GM12892 (cell line): ENCODE measurements around the gene MCEE.
"Not testable (repeated sequence)": the region's sequence is repeated elsewhere in the genome, so short reads cannot be mapped to it uniquely, and the experiment has no call there.

Experiments
- DNase-seq: peaks from one replicate; pipeline ENCODE4 v3.0.0; 2011; ENCODE audit not compliant: insufficient read length
- FAIRE-seq: peaks from 2 replicates; lab custom pipeline; 2011; peaks lifted over from hg19 to GRCh38; lab: Jason Lieb, UNC
- POLR2A ChIP-seq: IDR thresholded peaks from 2 replicates; pipeline ENCODE4 v1.6.1; 2011; ENCODE audit warnings: low read depth, low read length, control low read depth
- POLR2AphosphoS5 ChIP-seq: IDR thresholded peaks from 2 replicates; pipeline ENCODE4 v1.6.1; 2011; ENCODE audit warnings: low read depth, low read length, control low read depth
- TAF1 ChIP-seq: IDR thresholded peaks from 2 replicates; pipeline ENCODE4 v1.6.1; 2011; ENCODE audit warnings: low read depth, mild to moderate bottlenecking, control low read depth, low read length, borderline replicate concordance

The MCEE gene

DNA sequence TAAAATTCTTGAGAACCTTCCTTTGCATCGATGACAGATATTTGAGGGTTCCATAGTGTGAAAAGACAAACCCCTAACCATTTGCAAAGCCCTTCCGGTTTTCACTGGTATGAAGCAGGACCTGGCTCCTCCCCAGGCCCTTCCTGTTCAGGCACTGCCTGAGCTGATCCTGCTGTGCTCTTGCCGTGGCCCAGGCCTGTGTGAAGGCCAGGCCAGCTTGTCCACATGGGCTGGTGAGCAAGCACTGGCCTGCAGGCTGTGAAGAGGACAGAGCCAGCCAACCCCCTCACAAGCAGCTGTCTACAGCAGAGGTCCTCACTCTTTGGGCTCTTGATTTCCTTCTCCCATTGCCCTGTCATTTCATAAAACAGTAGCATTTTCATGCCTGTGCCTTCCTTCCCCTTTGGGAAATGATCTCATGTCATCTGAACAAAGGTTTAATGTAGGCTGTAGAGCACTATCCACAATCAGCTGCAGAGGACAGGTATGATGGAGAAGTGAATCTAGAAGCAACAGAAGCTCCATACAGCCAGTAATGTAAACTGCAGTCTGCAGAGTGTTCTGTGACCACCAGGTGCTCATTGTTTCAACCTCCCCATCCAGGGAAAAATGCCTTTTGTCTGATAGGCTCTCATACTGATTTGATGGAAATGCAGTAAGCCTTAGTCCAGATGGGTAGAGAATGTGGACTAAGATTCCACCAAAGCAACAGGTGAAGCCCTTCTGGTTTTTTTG, 20.2 kb upstream of the MCEE start:
- FAIRE-seq, result no peak
- TF ChIP-seq POLR2A (no peak), POLR2AphosphoS5 (no peak; the same call in 1 of the 2 replicates), TAF1 (no peak)
- no peak for DNase-seq

DNA sequence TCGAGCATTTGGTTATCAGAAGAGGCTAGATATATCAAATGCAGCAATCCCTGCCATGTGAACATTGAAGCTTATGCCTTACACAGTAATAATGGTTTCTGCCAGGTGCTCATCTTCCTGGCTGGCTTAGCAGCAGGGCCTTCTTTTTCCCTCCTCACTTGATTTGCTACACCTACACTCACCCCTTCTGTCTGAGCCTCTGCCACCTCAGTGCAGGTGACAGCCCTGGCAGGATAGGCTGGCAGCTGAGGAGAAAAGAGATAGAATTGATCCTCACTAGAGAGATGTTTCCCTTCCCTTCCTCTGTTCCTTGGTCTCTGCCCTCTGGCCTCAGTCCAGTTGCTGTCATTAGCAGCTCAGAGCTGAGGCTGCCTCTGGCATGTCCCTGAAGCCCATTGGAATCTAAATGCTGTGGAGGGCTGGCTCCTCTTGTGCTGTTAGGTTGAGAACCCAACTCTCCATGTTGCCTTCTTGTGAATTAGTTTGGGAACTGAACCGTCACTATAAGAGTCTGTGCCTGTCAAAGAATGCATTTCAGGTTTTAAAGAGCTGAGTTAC, 18.6 kb upstream of the MCEE start:
- FAIRE-seq (no peak), DNase-seq (no peak)
- no peak for TF ChIP-seq POLR2A
- no peak for TF ChIP-seq POLR2AphosphoS5
- TF ChIP-seq TAF1, result no peak

GRCh38 chr2:71143782-71144181, 13.8 kb upstream of the MCEE start:
- TF ChIP-seq TAF1 (no peak), POLR2AphosphoS5 (no peak), POLR2A (no peak)
- FAIRE-seq (no peak), DNase-seq (no peak)

DNA sequence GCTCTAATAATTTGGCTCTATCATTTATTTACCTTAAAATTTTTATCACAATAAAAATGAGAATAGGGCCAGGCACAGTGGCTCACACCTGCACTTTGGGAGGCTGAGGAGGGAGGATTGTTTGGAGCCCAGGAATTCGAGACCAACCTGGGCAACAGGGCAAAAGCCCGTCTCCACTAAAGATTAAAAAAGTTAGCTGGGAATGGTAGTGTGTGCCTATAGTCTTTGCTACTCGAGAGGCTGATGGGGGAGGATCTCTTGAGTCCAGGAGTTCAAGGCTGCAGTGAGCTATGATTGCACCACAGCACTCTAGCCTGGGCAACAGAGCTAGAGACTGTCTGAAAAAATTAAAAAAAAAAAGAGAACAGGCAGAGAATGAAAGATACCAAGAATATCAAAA, 6.1 kb upstream of the MCEE start:
- DNase-seq (no peak), FAIRE-seq (no peak)
- no peak for TF ChIP-seq POLR2A
- no peak for TF ChIP-seq TAF1
- TF ChIP-seq POLR2AphosphoS5, result no peak

DNA sequence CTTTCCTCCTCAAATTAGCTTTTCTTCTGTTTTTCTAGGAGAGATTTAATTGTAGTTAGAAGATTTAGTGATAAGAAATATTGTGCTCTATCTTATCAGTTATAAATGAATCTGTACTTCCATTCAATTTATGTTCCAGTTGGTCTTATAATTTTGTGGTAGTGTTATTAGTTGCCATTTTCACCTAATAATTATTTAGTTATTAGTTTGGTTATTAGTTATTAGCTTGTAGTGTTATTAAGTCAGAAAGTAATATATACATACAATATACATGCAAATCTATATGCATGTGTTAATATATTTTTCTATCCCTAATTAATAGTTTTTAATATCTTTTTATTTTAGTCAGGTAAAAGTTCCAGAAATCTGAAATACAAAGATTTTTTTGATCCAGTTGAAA, 3.6 kb upstream of the MCEE start:
- TF ChIP-seq TAF1 (no peak), POLR2A (no peak), POLR2AphosphoS5 (no peak)
- DNase-seq (no peak), FAIRE-seq (no peak)

GRCh38 chr2:71131387-71132166, 1.5 kb upstream of the MCEE start:
- not testable (repeated sequence) for DNase-seq, FAIRE-seq

GRCh38 chr2:71130905-71131244, 846 bp upstream of the MCEE start:
- FAIRE-seq (no peak), DNase-seq (no peak)
- TF ChIP-seq POLR2A, result no peak
- no peak for TF ChIP-seq POLR2AphosphoS5
- TF ChIP-seq TAF1, result no peak

GRCh38 chr2:71129902-71130151, 202 bp downstream of the MCEE start:
- FAIRE-seq (no peak), DNase-seq (no peak)
- TF ChIP-seq POLR2AphosphoS5, result no peak
- TF ChIP-seq TAF1, result no peak
- TF ChIP-seq POLR2A, result no peak

DNA sequence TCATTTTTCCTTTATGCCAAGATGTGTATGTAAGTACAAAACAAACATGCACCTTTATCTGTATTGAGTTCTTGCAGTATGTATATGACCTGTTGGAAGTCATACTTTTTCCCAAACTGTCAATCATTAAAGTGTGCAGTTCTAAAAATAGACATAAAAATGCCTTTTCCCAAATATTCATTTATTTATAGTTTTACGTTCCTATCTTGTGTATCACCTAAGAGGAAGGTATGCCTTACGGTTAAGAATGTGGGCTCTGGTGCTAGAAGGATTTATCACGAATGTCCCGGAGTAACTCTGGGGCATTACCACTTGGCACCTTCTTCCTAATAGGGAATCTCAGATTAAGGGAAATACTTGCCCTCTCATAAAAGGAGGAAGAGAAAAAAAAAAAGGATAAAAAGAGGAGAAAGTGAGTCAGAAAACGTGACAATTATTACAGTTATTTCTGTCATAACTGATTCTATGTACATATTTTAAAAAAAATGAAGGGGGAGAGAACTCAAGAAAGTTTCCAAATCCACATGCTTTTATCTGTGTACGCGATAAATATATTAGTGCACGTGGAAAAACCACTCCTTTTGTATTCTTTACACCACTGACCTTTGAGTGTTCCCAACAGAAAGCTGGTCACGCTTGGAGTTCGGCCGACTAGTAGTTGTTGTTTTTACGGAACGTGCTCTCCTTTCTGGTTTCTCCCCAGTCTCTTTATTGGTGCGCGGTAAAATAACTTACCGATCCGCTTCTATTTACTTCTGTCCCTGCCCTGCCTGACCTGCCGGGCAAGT, 721 bp downstream of the MCEE start:
- peak; percentile 38 for FAIRE-seq
- no peak for TF ChIP-seq TAF1
- no peak for TF ChIP-seq POLR2AphosphoS5
- no peak for TF ChIP-seq POLR2A

GRCh38 chr2:71126957-71127356, 3.1 kb downstream of the MCEE start:
- DNase-seq (no peak), FAIRE-seq (no peak)
- TF ChIP-seq TAF1, result no peak
- TF ChIP-seq POLR2A, result no peak
- no peak for TF ChIP-seq POLR2AphosphoS5

More for the DNA sequence above, 721 bp downstream of the MCEE start:
- no peak for DNase-seq

GRCh38 chr2:71125506-71126294, 4.3 kb downstream of the MCEE start:
- DNase-seq (no peak), FAIRE-seq (no peak)
- TF ChIP-seq POLR2AphosphoS5 (no peak), POLR2A (no peak), TAF1 (no peak)
